ENCODE results near the gene KRTAP9-7.

The KRTAP9-7 gene

GRCh38 chr17:41287050-41287449 is 11.6 kb downstream of the KRTAP9-7 start:
- TF ChIP-seq, protein P1, sequence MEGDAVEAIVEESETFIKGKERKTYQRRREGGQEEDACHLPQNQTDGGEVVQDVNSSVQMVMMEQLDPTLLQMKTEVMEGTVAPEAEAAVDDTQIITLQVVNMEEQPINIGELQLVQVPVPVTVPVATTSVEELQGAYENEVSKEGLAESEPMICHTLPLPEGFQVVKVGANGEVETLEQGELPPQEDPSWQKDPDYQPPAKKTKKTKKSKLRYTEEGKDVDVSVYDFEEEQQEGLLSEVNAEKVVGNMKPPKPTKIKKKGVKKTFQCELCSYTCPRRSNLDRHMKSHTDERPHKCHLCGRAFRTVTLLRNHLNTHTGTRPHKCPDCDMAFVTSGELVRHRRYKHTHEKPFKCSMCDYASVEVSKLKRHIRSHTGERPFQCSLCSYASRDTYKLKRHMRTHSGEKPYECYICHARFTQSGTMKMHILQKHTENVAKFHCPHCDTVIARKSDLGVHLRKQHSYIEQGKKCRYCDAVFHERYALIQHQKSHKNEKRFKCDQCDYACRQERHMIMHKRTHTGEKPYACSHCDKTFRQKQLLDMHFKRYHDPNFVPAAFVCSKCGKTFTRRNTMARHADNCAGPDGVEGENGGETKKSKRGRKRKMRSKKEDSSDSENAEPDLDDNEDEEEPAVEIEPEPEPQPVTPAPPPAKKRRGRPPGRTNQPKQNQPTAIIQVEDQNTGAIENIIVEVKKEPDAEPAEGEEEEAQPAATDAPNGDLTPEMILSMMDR (IDR thresholded peaks at IDR 0.05; ENCODE audit: low read depth, low read length): no peak
- DNase-seq (ENCODE audit: low read depth, low spot score): no peak
- no peak overlapping the region for H3K4me3 ChIP-seq (ENCODE audit: low read depth, low read length)
- in situ Hi-C loops (cut with HindIII; ENCODE audit: low sequenced_read_pairs): no loop called here

- no peak for DNase-seq (ENCODE audit: low read depth, low spot score)
- in situ Hi-C loops (cut with HindIII; ENCODE audit: low sequenced_read_pairs): no loop called here
Measured at GRCh38 chr17:41294016-41294415, 18.5 kb downstream of the KRTAP9-7 start.

GRCh38 chr17:41296846-41297245 is 21.3 kb downstream of the KRTAP9-7 start:
- in situ Hi-C loops (cut with HindIII; ENCODE audit: low sequenced_read_pairs): no loop called here
- TF ChIP-seq, protein P1 (IDR thresholded peaks at IDR 0.05; ENCODE audit: low read depth, low read length): no peak
- H3K4me3 ChIP-seq (ENCODE audit: low read depth, low read length): no peak overlapping the region
- no peak for DNase-seq (ENCODE audit: low read depth, low spot score)

More at GRCh38 chr17:41294016-41294415, 18.5 kb downstream of the KRTAP9-7 start:
- H3K4me3 ChIP-seq (ENCODE audit: low read depth, low read length): no peak overlapping the region
- TF ChIP-seq, protein P1 (IDR thresholded peaks at IDR 0.05; ENCODE audit: low read depth, low read length): no peak

DNA sequence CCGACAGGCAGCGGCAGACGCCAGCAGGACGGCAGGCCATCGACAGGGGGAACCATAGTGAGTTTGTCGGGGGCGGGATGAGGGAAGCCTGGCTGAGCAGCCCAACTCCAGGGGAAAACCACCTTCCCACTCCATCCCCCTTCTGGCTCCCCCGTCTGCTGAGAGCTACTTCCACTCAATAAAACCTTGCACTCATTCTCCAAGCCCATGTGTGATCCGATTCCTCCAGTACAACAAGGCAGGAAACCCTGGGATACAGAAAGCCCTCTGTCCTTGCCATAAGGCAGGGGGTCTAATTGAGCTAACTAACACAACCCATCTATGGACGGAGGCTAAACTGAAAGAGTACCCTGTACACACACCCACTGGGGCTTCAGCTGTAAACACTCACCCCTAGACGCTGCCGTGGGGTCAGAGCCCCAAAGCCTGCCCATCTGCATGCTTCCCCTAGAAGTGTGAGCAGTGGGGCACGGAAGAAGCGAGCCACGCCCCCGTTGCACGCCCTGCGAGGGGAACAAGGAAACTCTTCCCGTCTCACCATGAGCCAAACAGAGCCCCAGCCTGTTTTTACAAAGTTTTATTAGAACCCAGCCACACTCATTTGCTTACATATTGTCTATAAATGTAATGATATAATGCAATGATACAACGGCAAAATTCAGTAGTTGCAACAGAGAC is 23.1 kb downstream of the KRTAP9-7 start:
- TF ChIP-seq, protein P1 (IDR thresholded peaks at IDR 0.05; ENCODE audit: low read depth, low read length): no peak
- H3K4me3 ChIP-seq (ENCODE audit: low read depth, low read length): no peak overlapping the region
- DNase-seq (ENCODE audit: low read depth, low spot score): no peak
- in situ Hi-C loops (cut with HindIII; ENCODE audit: low sequenced_read_pairs): no loop called here

DNA sequence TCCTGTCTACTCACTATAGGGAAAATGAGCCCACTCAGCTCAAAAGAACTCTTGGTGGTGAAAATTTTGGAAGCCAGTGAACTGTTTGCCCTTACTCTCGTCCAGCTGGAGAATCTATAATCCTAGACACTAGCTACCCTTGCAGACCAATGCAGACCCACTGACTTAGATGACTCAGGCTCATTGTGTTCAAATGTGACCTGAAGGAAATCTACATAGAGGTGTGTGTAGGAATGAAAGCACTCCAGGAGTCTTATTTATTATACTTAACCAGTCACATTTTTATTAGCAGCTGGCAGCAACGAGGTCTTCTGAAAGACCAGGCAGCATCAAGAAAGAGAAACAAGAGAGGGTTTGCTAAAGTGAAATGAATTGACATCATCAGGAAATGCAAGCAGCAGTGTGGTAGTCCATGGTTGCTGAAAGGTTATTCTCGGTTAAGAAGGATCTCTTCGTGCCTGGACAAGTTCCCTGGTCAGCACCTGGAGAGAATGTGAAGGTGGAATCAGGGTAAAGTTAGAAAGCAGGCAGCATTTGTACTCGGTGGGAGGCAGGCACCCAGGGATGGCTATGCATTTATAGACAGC is 25.8 kb downstream of the KRTAP9-7 start:
- H3K4me3 ChIP-seq (ENCODE audit: low read depth, low read length): no peak overlapping the region
- DNase-seq (ENCODE audit: low read depth, low spot score): no peak
- TF ChIP-seq, protein P1 (IDR thresholded peaks at IDR 0.05; ENCODE audit: low read depth, low read length): no peak
- in situ Hi-C loops (cut with HindIII; ENCODE audit: low sequenced_read_pairs): no loop called here

DNA sequence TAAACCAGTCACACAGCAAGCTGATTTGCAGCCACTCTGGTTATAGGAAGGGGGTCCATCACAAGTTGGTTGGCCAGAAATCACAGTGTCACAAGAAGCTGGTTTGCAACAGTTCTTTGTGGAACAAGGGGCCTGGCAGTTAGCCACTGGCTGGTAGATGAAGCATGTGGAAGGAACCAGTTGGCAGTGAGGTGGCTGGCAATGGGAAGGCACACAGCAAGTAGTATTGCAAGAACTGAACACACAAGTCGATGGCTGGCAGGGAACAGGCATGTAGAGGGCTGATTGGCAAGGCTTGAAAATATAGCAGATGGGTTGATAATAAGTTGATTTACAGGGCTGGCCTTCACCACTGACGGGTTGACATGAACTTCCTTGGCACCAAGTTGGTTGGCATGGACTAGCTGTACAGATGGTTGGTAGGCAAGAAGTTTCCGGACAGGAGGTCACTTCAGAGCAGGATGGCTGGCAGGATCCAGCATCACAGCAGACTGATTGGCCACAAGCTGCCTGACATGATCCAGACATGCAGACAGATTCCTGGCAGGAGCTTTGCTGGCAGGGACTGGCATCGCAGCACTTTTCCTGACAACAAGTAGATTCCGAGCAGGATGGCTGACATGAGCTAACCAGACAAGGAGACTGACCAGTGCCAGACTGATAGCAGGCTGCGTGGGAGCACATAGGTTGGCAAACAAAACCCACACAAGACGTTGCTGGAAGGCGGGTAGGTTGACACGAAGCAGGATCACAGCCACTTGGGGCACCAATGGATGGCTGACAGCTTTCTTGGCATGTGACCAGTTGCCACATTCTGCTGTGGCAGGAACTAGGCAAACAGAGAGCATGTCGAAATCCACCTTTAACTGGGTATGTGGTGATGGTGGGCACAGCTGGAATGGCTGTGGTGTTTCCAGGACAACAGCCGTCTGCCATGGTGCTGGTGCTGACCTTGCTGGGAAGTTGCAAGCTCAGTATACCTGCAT is 26.7 kb downstream of the KRTAP9-7 start, which contains the start of gene KRTAP29-1:
Gene KRTAP29-1 (minus strand): TSS at position 936 of the 986 bp plus-strand sequence. CDS start 0 bp downstream, at position 936.
- TF ChIP-seq, protein P1 (IDR thresholded peaks at IDR 0.05; ENCODE audit: low read depth, low read length): no peak
- in situ Hi-C loops (cut with HindIII; ENCODE audit: low sequenced_read_pairs): no loop called here
- DNase-seq (ENCODE audit: low read depth, low spot score): no peak
- no peak within 1 kb of the TSS for H3K4me3 ChIP-seq (ENCODE audit: low read depth, low read length)

All from astrocyte of the spinal cord (primary cell).